Stomach (tissue), 9 donors: ENCODE measurements around the gene WDR59. TPM values are rescaled to one million over a fixed set of nuclear protein-coding genes. Genes with fewer than 3 reads are reported as not detected.
"Not testable (repeated sequence)": the region's sequence is repeated elsewhere in the genome, so short reads cannot be mapped to it uniquely, and the experiment has no call there.

ENCODE experiments used
- DNase-seq, 2 donors: peaks; one replicate each; pipeline versions ENCODE4 v3.0.0 to v3.0.0-alpha.2; 2013 to 2019
- H3K27ac ChIP-seq, 5 donors: fragments of 200-600 bp in 4 of 5; sonication (generic) in 4 of 5; one replicate each; pipeline ENCODE4 v1.5.1; 2013 to 2019; ENCODE audit warnings: mild to moderate bottlenecking in 1 of 5, moderate library complexity in 1 of 5
- H3K27me3 ChIP-seq, 3 donors: fragments of 200-600 bp; sonication (generic); one replicate each; pipeline ENCODE4 v1.5.1; 2017 to 2019; ENCODE audit warnings: mixed run types in 1 of 3
- H3K36me3 ChIP-seq, 4 donors: fragments of 200-600 bp; sonication (generic); 1 replicate in 3 of 4; 2 replicates in 1 of 4; pipeline ENCODE4 v1.5.1; 2016 to 2019
- H3K4me1 ChIP-seq, 4 donors: fragments of 200-600 bp; sonication (generic); one replicate each; pipeline ENCODE4 v1.5.1; 2016 to 2019
- H3K4me3 ChIP-seq, 4 donors: fragments of 200-600 bp; sonication (generic) in 3 of 4; one replicate each; pipeline ENCODE4 v1.5.1; 2016 to 2019; ENCODE audit warnings: mild to moderate bottlenecking in 1 of 4
- H3K9me3 ChIP-seq, 4 donors: fragments of 200-600 bp; sonication (generic); one replicate each; pipeline ENCODE4 v1.5.1; 2016 to 2019
- EP300 ChIP-seq: sonication (generic); formaldehyde crosslinking; IDR thresholded peaks from one replicate; pipeline ENCODE4 v1.6.1; 2017; ENCODE audit warnings: antibody characterized with exemption
- POLR2A ChIP-seq, 4 donors: fragments of 450-650 bp; IDR thresholded peaks; one replicate each; pipeline ENCODE4 v1.6.1; 2016; ENCODE audit warnings: antibody characterized with exemption in 4 of 4, control low read depth in 2 of 4, mild to moderate bottlenecking in 1 of 4, moderate library complexity in 1 of 4
- POLR2AphosphoS5 ChIP-seq, 3 donors: sonication (generic); formaldehyde crosslinking; IDR thresholded peaks; one replicate each; pipeline ENCODE4 v1.6.1; 2016; ENCODE audit warnings: antibody characterized with exemption in 3 of 3
- WGBS, 5 donors: extraction: QIAGEN DNeasy Blood & Tissue Kit in 3 of 5; methylation state at CpG; one replicate each; pipeline versions ENCODE4 v1.1.5 to v1.1.7; 2013 to 2018; 5-methylcytosine and 5-hydroxymethylcytosine counted together
- intact Hi-C: fragments of 100-400 bp; cut with DNase I; formaldehyde crosslinking; loops from one replicate; pipeline ENCODE4 v1.15.1; 2023; ENCODE audit warnings: low total_unique reads
- polyA plus RNA-seq, 3 donors: library from polyadenylated mRNA; stranded (reverse); fragments of 200-250 nt; gene quantifications; one replicate each; pipeline ENCODE4 v1.2.3, GENCODE V29; 2013
- total RNA-seq, 5 donors: library from RNA; depleted of rRNA; stranded (reverse); fragments of >200 nt; gene quantifications; one replicate each; pipeline versions ENCODE4 v1.1.0 to v1.2.3, GENCODE V29; 2014 to 2016
- TF ChIP-seq, protein P1 (sequence below), 7 experiments: fragments of 450-650 bp in 4 of 7; fragments of 200-600 bp in 3 of 7; sonication (generic) in 3 of 7; IDR thresholded peaks; one replicate each; pipeline ENCODE4 v1.5.1; 2016 to 2019; ENCODE audit warnings: antibody characterized with exemption in 7 of 7, control low read depth in 2 of 7, mild to moderate bottlenecking in 1 of 7
- donor health status: healthy with polysubstance abuse.
- donor health status: Bipolar disorder and iron deficiency.
- donor health status: healthy.

The WDR59 gene
- total and polyA plus RNA-seq, 8 donors = 12.1 to 266 (median 30.2) TPM

GRCh38 chr16:75021410-75021809, 36.5 kb upstream of the WDR59 start:
- peaks cover 0 to 6% (median 0%) of the 10 kb centered on the region in 4 donors for H3K36me3 ChIP-seq
- no peak for DNase-seq
- H3K27me3 ChIP-seq = no peaks in the 10 kb centered on the region
- H3K9me3 ChIP-seq = peaks cover 0 to 13% (median 3%) of the 10 kb centered on the region in 4 donors
- H3K27ac ChIP-seq = no peak overlapping the region
- no peak for TF ChIP-seq EP300
- TF ChIP-seq, protein P1, sequence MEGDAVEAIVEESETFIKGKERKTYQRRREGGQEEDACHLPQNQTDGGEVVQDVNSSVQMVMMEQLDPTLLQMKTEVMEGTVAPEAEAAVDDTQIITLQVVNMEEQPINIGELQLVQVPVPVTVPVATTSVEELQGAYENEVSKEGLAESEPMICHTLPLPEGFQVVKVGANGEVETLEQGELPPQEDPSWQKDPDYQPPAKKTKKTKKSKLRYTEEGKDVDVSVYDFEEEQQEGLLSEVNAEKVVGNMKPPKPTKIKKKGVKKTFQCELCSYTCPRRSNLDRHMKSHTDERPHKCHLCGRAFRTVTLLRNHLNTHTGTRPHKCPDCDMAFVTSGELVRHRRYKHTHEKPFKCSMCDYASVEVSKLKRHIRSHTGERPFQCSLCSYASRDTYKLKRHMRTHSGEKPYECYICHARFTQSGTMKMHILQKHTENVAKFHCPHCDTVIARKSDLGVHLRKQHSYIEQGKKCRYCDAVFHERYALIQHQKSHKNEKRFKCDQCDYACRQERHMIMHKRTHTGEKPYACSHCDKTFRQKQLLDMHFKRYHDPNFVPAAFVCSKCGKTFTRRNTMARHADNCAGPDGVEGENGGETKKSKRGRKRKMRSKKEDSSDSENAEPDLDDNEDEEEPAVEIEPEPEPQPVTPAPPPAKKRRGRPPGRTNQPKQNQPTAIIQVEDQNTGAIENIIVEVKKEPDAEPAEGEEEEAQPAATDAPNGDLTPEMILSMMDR (IDR thresholded peaks at IDR 0.05) = no peak
- 88 to 100% (median 95%) methylated on average over 1 of the region's 1 CpG for WGBS, 5 donors
- no peak overlapping the region for H3K4me3 ChIP-seq
- intact Hi-C loops = no loop called here
- peaks cover 7 to 53% (median 36%) of the 10 kb centered on the region in 4 donors for H3K4me1 ChIP-seq

DNA sequence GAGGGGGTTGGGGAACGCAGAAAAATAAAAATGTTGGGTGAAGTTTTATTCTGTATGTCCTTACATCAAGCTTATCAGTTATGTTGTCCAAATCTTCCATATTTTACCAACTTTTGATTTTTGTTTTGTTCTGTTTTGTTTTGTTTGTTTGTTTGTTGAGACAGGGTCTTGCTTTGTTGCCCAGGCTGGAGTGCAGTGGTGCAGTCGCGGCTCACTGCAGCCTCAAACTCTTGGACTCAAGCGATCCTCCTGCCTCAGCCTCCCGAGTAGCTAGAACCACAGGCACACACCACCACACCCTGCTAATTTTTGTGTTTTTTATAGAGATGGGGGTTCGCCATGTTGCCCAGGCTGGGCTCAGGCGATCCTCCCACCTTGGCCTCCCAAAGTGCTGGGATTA, 34.7 kb upstream of the WDR59 start:
- Histone ChIP-seq H3K27ac (no peak overlapping the region), H3K36me3 (peaks cover 0 to 6% (median 0%) of the 10 kb centered on the region in 4 donors), H3K4me3 (no peak overlapping the region), H3K27me3 (no peaks in the 10 kb centered on the region), H3K9me3 (peaks cover 0 to 13% (median 3%) of the 10 kb centered on the region in 4 donors), H3K4me1 (peaks cover 0 to 35% (median 25%) of the 10 kb centered on the region in 4 donors)
- intact Hi-C loops = no loop called here
- 94 to 99% (median 97%) methylated on average over 7 of the region's 7 CpGs for WGBS, 5 donors
- no peak for TF ChIP-seq EP300
- TF ChIP-seq, protein P1 (IDR thresholded peaks at IDR 0.05) = no peak
- no peak for TF ChIP-seq POLR2AphosphoS5 (IDR thresholded peaks at IDR 0.05)
- no peak for TF ChIP-seq POLR2A (IDR thresholded peaks at IDR 0.05)
- no peak for DNase-seq

GRCh38 chr16:75019007-75019406, 34.1 kb upstream of the WDR59 start:
- H3K4me1 ChIP-seq = peaks cover 0 to 31% (median 22%) of the 10 kb centered on the region in 4 donors
- peaks cover 0 to 6% (median 0%) of the 10 kb centered on the region in 4 donors for H3K36me3 ChIP-seq
- 81 to 90% (median 86%) methylated on average over 8 of the region's 8 CpGs for WGBS, 5 donors
- no peak overlapping the region for H3K4me3 ChIP-seq
- no peak for DNase-seq
- H3K9me3 ChIP-seq = peaks cover 0 to 13% (median 3%) of the 10 kb centered on the region in 4 donors
- intact Hi-C loops = no loop called here
- no peak overlapping the region for H3K27ac ChIP-seq
- TF ChIP-seq, protein P1 (IDR thresholded peaks at IDR 0.05) = no peak
- TF ChIP-seq POLR2A (IDR thresholded peaks at IDR 0.05) (no peak), POLR2AphosphoS5 (IDR thresholded peaks at IDR 0.05) (no peak), EP300 (no peak)
- no peaks in the 10 kb centered on the region for H3K27me3 ChIP-seq

DNA sequence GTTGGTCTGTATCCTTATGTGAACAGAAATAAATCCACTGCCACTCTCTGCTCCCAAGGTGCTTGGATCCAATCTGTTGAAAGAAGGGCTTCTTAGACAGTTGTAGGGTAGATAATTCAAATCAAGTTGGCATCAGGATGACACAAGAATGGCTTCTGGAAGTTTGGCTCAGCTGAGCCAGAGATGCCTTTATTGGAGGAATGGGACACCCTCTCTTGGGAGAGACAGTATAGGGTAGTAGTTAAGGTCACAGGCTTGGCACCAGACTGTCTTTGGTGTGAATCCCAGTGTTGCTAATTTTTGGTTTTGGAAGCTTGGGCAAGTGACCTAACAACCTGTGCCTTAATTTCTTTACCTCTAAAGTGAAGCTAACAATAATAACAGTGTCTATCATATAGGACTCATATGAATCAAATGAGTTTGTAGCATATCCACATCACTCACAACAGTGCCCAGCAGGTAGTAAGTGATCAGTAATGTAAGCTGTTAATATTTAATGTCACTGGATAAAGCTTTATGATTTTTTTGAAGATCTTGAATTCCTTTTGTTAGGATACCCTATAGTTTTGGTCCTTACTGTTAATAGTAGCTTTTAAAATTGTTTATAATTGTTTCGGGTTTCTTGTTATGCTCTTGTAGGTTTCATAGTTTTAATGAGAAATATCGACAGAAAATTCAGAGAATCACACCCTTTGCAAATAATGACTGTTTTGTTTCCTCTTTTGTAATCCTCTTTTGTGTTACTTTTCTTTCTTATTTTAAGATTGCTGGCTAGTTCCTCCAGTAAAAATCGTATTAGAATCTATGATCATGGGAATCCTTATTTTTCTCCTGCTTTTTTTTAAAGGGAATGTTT, 33.0 kb upstream of the WDR59 start:
- Histone ChIP-seq H3K36me3 (peaks cover 0 to 6% (median 0%) of the 10 kb centered on the region in 4 donors), H3K27ac (peak overlapping the region in 3 of 5 donors; percentile 27 to 29 (median 29)), H3K9me3 (peaks cover 0 to 13% (median 3%) of the 10 kb centered on the region in 4 donors), H3K4me1 (peaks cover 6 to 34% (median 26%) of the 10 kb centered on the region in 4 donors), H3K27me3 (no peaks in the 10 kb centered on the region), H3K4me3 (no peak overlapping the region)
- DNase-seq = no peak
- 20 to 33% (median 28%) methylated on average over 3 of the region's 3 CpGs for WGBS, 5 donors
- intact Hi-C loops = no loop called here
- TF ChIP-seq EP300 = no peak
- TF ChIP-seq, protein P1 (IDR thresholded peaks at IDR 0.05) = no peak
- TF ChIP-seq POLR2AphosphoS5 (IDR thresholded peaks at IDR 0.05) = no peak
- TF ChIP-seq POLR2A (IDR thresholded peaks at IDR 0.05) = no peak

DNA sequence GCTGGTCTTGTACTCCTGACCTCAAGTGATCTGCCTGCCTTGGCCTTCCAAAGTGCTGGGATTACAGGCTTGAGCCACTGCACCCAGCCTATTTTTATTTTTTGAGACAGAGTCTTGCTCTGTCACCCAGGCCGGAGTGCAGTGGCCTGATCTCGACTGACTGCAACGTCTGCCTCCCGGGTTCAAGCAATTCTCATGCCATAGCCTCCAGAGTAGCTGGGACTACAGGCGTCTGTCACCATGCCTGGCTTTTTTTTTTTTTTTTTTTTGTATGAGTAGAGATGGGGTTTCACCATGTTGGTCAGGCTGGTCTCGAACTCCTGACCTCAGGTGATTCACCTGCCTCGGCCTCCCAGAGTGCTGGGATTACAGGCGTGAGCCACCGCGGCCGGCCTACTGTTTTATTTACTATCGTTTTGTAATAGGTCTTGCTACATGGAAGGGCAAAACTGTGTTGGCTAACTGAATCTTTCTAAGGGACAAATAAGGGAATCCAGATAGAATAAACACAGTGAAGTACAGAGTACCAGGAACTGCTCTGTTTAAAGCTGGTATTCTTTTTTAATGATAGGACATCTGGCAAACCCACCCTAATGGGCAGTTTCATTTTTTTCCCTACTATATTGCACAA, 31.6 kb upstream of the WDR59 start:
- H3K36me3 ChIP-seq, H3K9me3 ChIP-seq, H3K27me3 ChIP-seq, intact Hi-C loops, DNase-seq, H3K4me3 ChIP-seq: not testable (repeated sequence)
- peaks cover 18 to 47% (median 39%) of the 10 kb centered on the region in 4 donors for H3K4me1 ChIP-seq
- 82 to 90% (median 87%) methylated on average over 12 of the region's 12 CpGs for WGBS, 5 donors
- peak overlapping the region in 3 of 5 donors; percentile 29 to 47 (median 43) for H3K27ac ChIP-seq
